GM20000 (cell line): Measurements from ENCODE around the gene SERINC2.
A peak's percentile ranks its signal among the peaks of the same experiment; 100 is the strongest.

Source experiments
- DNase-seq: peaks from one replicate; pipeline ENCODE4 v3.0.0; 2012; ENCODE audit warnings: low spot score
- TF ChIP-seq, protein P1 (sequence below): IDR thresholded peaks from 2 replicates; pipeline ENCODE4 v1.5.1; 2012; ENCODE audit warnings: mild to moderate bottlenecking, control low read depth; ENCODE audit errors: extremely low read depth, missing control alignments

The SERINC2 gene

DNA sequence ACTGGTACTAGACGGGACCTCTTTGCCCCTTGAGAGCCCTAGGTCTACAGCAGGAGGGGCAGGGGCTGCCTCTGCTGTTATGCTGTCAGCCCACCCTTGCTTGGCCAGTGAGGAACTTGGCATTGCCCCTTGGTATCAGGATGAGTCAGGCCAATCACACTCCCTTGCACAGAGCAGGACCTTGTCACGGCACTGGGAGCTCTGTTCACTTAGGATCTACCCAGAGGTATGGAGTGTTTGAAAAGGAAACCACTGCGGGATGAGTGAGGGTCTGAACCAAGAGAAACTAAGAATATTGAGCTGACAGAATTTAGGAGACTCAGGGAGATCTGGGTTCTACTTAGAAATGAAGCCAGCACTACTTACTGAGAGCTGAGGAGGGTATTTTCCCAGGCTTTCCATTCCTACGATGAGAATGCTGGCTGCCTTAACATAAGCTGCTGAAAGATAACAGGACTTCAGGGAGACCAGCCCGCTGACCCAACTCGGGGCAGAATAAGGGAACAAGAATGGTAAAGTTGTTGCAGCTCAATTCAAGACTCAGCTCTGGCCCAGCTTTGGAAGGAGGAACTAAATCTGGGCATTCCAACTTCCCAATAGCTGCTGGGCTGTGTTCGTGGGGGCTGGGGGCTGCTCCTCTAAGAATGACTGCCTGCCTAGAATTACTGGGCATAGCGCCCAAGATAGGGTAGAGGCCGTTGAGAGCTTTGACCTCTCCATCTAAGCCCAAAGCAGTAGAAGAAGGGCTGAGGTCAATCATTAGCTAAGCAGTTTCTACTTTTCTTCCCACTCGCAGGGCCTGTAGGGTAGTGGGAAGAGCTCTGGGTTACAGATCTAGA lies 41.7 kb upstream of the SERINC2 start:
- TF ChIP-seq, protein P1, sequence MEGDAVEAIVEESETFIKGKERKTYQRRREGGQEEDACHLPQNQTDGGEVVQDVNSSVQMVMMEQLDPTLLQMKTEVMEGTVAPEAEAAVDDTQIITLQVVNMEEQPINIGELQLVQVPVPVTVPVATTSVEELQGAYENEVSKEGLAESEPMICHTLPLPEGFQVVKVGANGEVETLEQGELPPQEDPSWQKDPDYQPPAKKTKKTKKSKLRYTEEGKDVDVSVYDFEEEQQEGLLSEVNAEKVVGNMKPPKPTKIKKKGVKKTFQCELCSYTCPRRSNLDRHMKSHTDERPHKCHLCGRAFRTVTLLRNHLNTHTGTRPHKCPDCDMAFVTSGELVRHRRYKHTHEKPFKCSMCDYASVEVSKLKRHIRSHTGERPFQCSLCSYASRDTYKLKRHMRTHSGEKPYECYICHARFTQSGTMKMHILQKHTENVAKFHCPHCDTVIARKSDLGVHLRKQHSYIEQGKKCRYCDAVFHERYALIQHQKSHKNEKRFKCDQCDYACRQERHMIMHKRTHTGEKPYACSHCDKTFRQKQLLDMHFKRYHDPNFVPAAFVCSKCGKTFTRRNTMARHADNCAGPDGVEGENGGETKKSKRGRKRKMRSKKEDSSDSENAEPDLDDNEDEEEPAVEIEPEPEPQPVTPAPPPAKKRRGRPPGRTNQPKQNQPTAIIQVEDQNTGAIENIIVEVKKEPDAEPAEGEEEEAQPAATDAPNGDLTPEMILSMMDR, result no peak
- no peak for DNase-seq

DNA sequence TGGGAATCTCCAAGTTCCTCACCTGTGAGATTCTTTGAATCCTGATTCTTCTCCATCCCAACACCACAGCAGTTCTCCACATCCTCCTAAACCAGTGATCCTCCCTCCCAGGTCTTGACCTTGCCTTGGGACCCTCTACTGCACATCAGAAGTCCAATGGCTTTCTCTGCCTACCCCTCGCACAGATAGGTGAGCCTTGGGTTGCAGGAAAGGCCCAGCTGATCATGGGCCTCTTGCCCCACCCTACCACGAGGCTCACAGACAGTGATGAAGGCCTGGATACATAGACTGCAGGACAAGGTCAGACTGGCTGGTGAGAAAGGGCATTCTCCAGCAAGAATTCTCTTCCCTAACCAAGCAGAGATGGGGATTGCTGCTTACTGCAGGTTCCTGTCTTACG lies 41.0 kb upstream of the SERINC2 start:
- no peak for DNase-seq
- TF ChIP-seq, protein P1, result no peak

DNA sequence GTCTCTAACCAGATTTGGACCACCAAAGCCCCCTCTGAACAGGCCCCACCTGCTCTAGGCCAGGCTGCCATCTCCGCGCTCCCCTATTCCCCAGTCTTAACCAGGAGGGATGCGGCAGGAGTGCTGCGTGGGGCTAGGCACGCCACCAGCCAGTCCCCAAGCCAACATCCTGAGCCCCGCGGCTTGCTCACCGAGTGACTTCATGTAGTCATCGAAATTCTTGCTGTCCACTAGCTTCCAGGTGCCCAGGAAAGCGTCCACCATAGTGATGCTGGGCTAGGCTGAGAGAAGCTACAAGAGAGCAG lies 40.3 kb upstream of the SERINC2 start:
- no peak for DNase-seq
- TF ChIP-seq, protein P1, result no peak

DNA sequence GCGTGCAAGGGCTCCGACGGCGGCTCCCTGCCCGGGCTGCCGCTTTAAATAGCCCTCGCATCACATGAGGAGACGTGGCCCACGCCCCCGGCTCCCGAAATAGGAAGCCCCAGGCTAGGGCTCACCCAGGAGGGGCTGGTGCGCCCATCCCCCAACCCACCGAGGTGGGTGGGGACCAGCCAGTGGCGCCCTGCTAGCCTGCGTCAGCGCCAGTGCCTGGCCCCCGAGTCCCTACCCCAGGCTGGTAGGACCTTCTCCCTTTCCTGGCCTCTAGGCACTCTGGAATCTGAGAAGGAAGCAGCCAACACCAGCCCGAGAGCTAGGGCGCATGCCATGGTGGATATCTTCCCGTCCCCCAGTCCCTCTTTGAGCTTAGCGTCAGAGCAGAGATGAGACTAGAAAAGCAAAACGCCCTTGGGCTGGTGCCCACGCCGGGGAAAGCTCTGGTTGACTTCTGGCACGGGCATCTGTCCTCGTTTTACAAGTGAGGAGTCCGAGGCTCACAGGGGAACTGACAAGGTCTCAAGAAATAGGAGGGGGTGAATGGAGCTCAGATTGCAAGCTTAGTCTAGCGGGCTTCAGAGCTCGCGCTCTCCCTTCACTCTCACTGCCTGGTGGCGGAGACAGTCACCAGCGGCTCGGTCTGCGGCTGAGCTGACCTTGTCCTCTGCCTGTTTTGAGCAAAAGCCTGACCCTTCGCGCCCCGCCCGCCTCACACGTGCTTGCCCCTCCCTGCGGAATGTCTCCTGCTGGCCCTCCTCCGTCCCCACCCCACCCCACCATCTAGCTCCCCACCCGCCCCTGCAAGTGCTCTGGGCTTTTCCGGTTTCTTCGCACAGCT lies 39.7 kb upstream of the SERINC2 start, which contains the start of gene FABP3:
Gene FABP3 (minus strand): TSS at position 21 of the 841 bp plus-strand sequence. CDS start 62 bp downstream, outside the sequence.
- peak; percentile 64 for DNase-seq
- TF ChIP-seq, protein P1, result no peak

DNA sequence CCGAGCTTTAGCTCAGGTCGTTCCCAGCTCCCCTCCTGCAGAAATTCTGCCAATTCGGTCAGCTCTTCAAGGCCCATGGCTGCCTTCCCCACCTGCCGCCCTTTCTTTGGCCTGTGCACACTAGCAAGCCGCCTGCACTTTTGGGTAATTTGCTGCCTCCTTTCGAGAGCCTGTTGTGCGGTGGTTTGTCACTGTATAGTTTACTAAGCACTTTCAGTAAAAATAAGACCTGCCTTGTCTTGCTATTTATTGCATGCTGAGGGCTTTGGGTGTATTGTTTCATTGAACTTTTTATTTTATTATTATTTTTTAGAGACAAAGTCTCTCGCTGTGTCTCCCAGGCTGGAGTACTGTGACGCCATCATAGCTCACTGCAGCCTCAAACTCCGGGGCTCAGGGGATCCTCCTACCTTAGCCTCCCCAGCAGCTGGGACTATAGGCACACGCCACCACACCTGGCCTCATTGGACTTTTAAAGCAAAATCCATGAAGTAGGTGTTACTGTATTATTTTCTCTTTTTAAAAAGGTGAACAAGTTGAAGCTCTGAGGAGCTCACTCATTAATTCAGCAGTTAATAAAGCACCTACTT lies 39.0 kb upstream of the SERINC2 start:
- DNase-seq, result no peak
- TF ChIP-seq, protein P1, result no peak

DNA sequence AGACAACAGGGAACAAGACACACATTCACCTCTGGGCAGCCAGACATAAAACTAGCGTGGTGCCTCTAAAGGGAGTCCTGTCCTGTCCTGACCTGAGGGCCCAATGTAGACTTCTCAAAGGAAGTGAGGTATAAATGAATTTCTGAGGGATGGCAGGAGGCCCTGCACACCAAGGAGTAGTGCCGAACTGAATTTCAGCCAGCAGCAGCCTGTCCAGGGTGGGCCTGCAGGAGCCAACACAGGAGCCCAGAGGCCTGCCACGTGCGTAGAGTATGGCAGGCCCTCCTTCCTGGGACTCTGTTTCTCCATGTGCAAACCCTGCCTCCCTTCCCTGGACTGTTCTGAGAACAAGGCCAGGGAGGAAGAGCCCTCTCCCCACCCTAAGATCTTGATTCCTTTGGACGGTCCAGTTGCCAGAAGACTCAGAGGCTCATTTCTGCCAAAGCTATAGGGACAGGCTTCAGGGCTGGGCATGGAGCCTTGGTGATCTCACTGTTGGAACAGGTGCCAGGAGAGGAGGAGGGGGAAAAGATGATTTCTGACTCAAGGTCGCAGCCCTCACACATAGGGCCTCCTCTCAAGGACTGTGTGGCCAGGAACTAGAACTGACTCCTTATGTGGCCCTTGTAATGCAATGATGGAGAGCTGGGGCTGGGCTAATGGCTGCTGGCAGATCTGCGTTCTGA lies 38.4 kb upstream of the SERINC2 start:
- TF ChIP-seq, protein P1, result no peak
- no peak for DNase-seq
